Trophoblast cell (in vitro differentiated cells and primary cell): Measurements from ENCODE around the gene SYPL1.

Experiments used
- DNase-seq, 2 donors: peaks; one replicate each; pipeline ENCODE4 v3.0.0-alpha.2; 2016
- H2AFZ ChIP-seq: 2 replicates; pipeline ENCODE4 v1.6.1; 2013; ENCODE audit warnings: low read length, moderate library complexity, mild to moderate bottlenecking; ENCODE audit not compliant: insufficient read depth, poor library complexity
- H2AK5ac ChIP-seq: 2 replicates; pipeline ENCODE4 v1.6.1; 2013; ENCODE audit warnings: mild to moderate bottlenecking, low read length
- H2BK120ac ChIP-seq: 2 replicates; pipeline ENCODE4 v1.6.1; 2013; ENCODE audit warnings: low read length, mild to moderate bottlenecking, moderate library complexity; ENCODE audit not compliant: insufficient read depth, poor library complexity
- H2BK12ac ChIP-seq: 2 replicates; pipeline ENCODE4 v1.6.1; 2013; ENCODE audit warnings: mild to moderate bottlenecking, low read length, moderate library complexity
- H2BK5ac ChIP-seq: 2 replicates; pipeline ENCODE4 v1.6.1; 2013; ENCODE audit warnings: low read length, low read depth, moderate library complexity, mild to moderate bottlenecking; ENCODE audit not compliant: poor library complexity
- H3K14ac ChIP-seq: 2 replicates; pipeline ENCODE4 v1.6.1; 2013; ENCODE audit warnings: mild to moderate bottlenecking, low read length
- H3K18ac ChIP-seq: 2 replicates; pipeline ENCODE4 v1.6.1; 2013; ENCODE audit warnings: mild to moderate bottlenecking, low read length
- H3K23ac ChIP-seq: 2 replicates; pipeline ENCODE4 v1.6.1; 2013; ENCODE audit warnings: low read length
- H3K27ac ChIP-seq: 2 replicates; pipeline ENCODE4 v1.5.1; 2013; ENCODE audit warnings: low read depth, mild to moderate bottlenecking, inconsistent platforms, low read length, moderate library complexity
- H3K27me3 ChIP-seq: 2 replicates; pipeline ENCODE4 v1.6.1; 2013; ENCODE audit warnings: inconsistent platforms, mild to moderate bottlenecking, low read length, moderate library complexity; ENCODE audit not compliant: insufficient read depth
- H3K36me3 ChIP-seq, 2 experiments: 1 replicate in 1 of 2; 2 replicates in 1 of 2; pipeline ENCODE4 v1.6.1; 2013; ENCODE audit warnings: low read length in 2 of 2, mild to moderate bottlenecking in 2 of 2, moderate library complexity in 1 of 2; ENCODE audit not compliant: insufficient read depth in 2 of 2, control insufficient read depth in 1 of 2
- H3K4ac ChIP-seq: 2 replicates; pipeline ENCODE4 v1.6.1; 2013; ENCODE audit warnings: low read depth, mild to moderate bottlenecking, low read length, moderate library complexity
- H3K4me1 ChIP-seq, 2 experiments: 1 replicate in 1 of 2; 2 replicates in 1 of 2; pipeline ENCODE4 v1.6.1; 2013; ENCODE audit warnings: low read length in 2 of 2, mild to moderate bottlenecking in 2 of 2, moderate library complexity in 1 of 2; ENCODE audit not compliant: insufficient read depth in 2 of 2, control insufficient read depth in 1 of 2
- H3K4me2 ChIP-seq: 2 replicates; pipeline ENCODE4 v1.6.1; 2013; ENCODE audit warnings: inconsistent platforms, mild to moderate bottlenecking, low read length, moderate library complexity
- H3K4me3 ChIP-seq: 2 replicates; pipeline ENCODE4 v1.5.1; 2013; ENCODE audit warnings: mild to moderate bottlenecking, low read depth, low read length, inconsistent platforms
- H3K79me1 ChIP-seq: one replicate; pipeline ENCODE4 v1.6.1; 2013; ENCODE audit warnings: low read length
- H3K79me2 ChIP-seq: 2 replicates; pipeline ENCODE4 v1.6.1; 2013; ENCODE audit warnings: low read length, mild to moderate bottlenecking; ENCODE audit not compliant: control insufficient read depth, insufficient read depth, poor library complexity
- H3K9ac ChIP-seq: 2 replicates; pipeline ENCODE4 v1.6.1; 2013; ENCODE audit warnings: mild to moderate bottlenecking, low read length
- H3K9me3 ChIP-seq: 2 replicates; pipeline ENCODE4 v1.6.1; 2013; ENCODE audit warnings: low read depth, mild to moderate bottlenecking, control low read depth, inconsistent platforms, low read length; ENCODE audit not compliant: insufficient read depth
- H4K12ac ChIP-seq: 2 replicates; pipeline ENCODE4 v1.6.1; 2013; ENCODE audit warnings: low read depth, mild to moderate bottlenecking, low read length, moderate library complexity
- H4K8ac ChIP-seq: 2 replicates; pipeline ENCODE4 v1.6.1; 2013; ENCODE audit warnings: low read depth, mild to moderate bottlenecking, low read length, moderate library complexity
- H4K91ac ChIP-seq: one replicate; pipeline ENCODE4 v1.6.1; 2013; ENCODE audit warnings: low read depth, mild to moderate bottlenecking, low read length, moderate library complexity
- WGBS: extraction: QIAGEN DNeasy Blood & Tissue Kit; methylation state at CpG from one replicate; pipeline ENCODE4 v1.1.7; 2013; ENCODE audit warnings: missing lambda C conversion rate; ENCODE audit not compliant: insufficient read length, insufficient coverage; ENCODE audit errors: extremely low coverage; 5-methylcytosine and 5-hydroxymethylcytosine counted together

The SYPL1 gene

GRCh38 chr7:106049139-106049752 is 62.9 kb downstream of the SYPL1 start:
- no peak overlapping the region for H2BK12ac ChIP-seq
- peaks cover 6 to 13% of the 10 kb centered on the region in 2 experiments for H3K4me1 ChIP-seq
- H3K4me3 ChIP-seq, result no peak overlapping the region
- no peak overlapping the region for H3K9ac ChIP-seq
- H3K4ac ChIP-seq, result no peak overlapping the region
- no peak overlapping the region for H4K8ac ChIP-seq
- no peak overlapping the region for H4K12ac ChIP-seq
- H4K91ac ChIP-seq, result no peak overlapping the region
- H3K18ac ChIP-seq, result no peak overlapping the region
- H3K4me2 ChIP-seq, result no peak overlapping the region
- H2BK5ac ChIP-seq, result no peak overlapping the region
- no peaks in the 10 kb centered on the region for H3K9me3 ChIP-seq
- no peaks in the 10 kb centered on the region for H3K27me3 ChIP-seq
- no peaks in the 10 kb centered on the region for H3K79me1 ChIP-seq
- no peak overlapping the region for H3K14ac ChIP-seq
- H3K79me2 ChIP-seq, result no peaks in the 10 kb centered on the region
- H2AK5ac ChIP-seq, result no peak overlapping the region
- no peak overlapping the region for H3K27ac ChIP-seq
- H2AFZ ChIP-seq, result no peak overlapping the region
- no peak overlapping the region for H3K23ac ChIP-seq
- H2BK120ac ChIP-seq, result no peak overlapping the region
- WGBS, result no CpG with 5 or more reads among the region's 9 CpGs
- no peak for DNase-seq
- no peaks in the 10 kb centered on the region for H3K36me3 ChIP-seq

- Histone ChIP-seq H3K9me3 (no peaks in the 10 kb centered on the region), H3K4me1 (peaks cover 6 to 13% of the 10 kb centered on the region in 2 experiments), H2BK12ac (no peak overlapping the region), H3K4me3 (no peak overlapping the region), H4K8ac (no peak overlapping the region), H2BK5ac (no peak overlapping the region), H3K4ac (no peak overlapping the region), H3K27ac (no peak overlapping the region), H3K79me2 (no peaks in the 10 kb centered on the region), H3K36me3 (no peaks in the 10 kb centered on the region), H2BK120ac (no peak overlapping the region), H3K79me1 (no peaks in the 10 kb centered on the region), H4K91ac (no peak overlapping the region), H3K9ac (no peak overlapping the region), H3K4me2 (no peak overlapping the region), H3K14ac (no peak overlapping the region), H3K23ac (no peak overlapping the region), H2AK5ac (no peak overlapping the region), H2AFZ (no peak overlapping the region), H3K27me3 (no peaks in the 10 kb centered on the region), H3K18ac (no peak overlapping the region), H4K12ac (no peak overlapping the region)
- no CpG with 5 or more reads among the region's 2 CpGs for WGBS
- no peak for DNase-seq
Measured at GRCh38 chr7:106048706-106049020, 63.4 kb downstream of the SYPL1 start.

- Histone ChIP-seq H3K4me2 (no peak overlapping the region), H3K36me3 (no peaks in the 10 kb centered on the region)
Measured at GRCh38 chr7:106047818-106048705, 64.0 kb downstream of the SYPL1 start.

GRCh38 chr7:106047184-106047583 is 64.9 kb downstream of the SYPL1 start:
- no peak overlapping the region for H3K4ac ChIP-seq
- H3K27ac ChIP-seq, result no peak overlapping the region
- H4K8ac ChIP-seq, result no peak overlapping the region
- no peaks in the 10 kb centered on the region for H3K9me3 ChIP-seq
- no peak overlapping the region for H3K9ac ChIP-seq
- DNase-seq, result no peak
- H3K79me2 ChIP-seq, result no peaks in the 10 kb centered on the region
- H2AFZ ChIP-seq, result no peak overlapping the region
- H2BK120ac ChIP-seq, result no peak overlapping the region
- H3K79me1 ChIP-seq, result no peaks in the 10 kb centered on the region
- no peak overlapping the region for H3K18ac ChIP-seq
- H2BK5ac ChIP-seq, result no peak overlapping the region
- no peak overlapping the region for H2BK12ac ChIP-seq
- no peak overlapping the region for H3K14ac ChIP-seq
- H3K27me3 ChIP-seq, result no peaks in the 10 kb centered on the region
- H4K91ac ChIP-seq, result no peak overlapping the region
- no peak overlapping the region for H3K4me2 ChIP-seq
- H2AK5ac ChIP-seq, result no peak overlapping the region
- no peak overlapping the region for H4K12ac ChIP-seq
- H3K4me1 ChIP-seq, result peaks cover 6 to 17% of the 10 kb centered on the region in 2 experiments
- WGBS, result no CpG with 5 or more reads among the region's 5 CpGs
- no peaks in the 10 kb centered on the region for H3K36me3 ChIP-seq
- no peak overlapping the region for H3K4me3 ChIP-seq
- H3K23ac ChIP-seq, result no peak overlapping the region

More at GRCh38 chr7:106047818-106048705, 64.0 kb downstream of the SYPL1 start:
- Histone ChIP-seq H3K23ac (no peak overlapping the region), H2AK5ac (no peak overlapping the region), H4K12ac (no peak overlapping the region), H4K8ac (no peak overlapping the region), H3K14ac (no peak overlapping the region), H2BK120ac (no peak overlapping the region), H3K9me3 (no peaks in the 10 kb centered on the region), H3K27ac (no peak overlapping the region), H3K18ac (no peak overlapping the region), H4K91ac (no peak overlapping the region), H3K4ac (no peak overlapping the region), H3K27me3 (no peaks in the 10 kb centered on the region), H3K4me3 (no peak overlapping the region), H2BK5ac (no peak overlapping the region), H3K79me2 (no peaks in the 10 kb centered on the region), H3K4me1 (peaks cover 6 to 13% of the 10 kb centered on the region in 2 experiments), H3K9ac (no peak overlapping the region), H2BK12ac (no peak overlapping the region), H2AFZ (no peak overlapping the region), H3K79me1 (no peaks in the 10 kb centered on the region)
- DNase-seq, result no peak
- WGBS, result no CpG with 5 or more reads among the region's 10 CpGs
